GM23338 (cell line): ENCODE results near the gene EFCC1. TPM values are rescaled to one million over a fixed set of nuclear protein-coding genes. Genes with fewer than 3 reads are reported as not detected.

Experiments used
- ATAC-seq: fragments of 200-7000 bp; cut with Tn5 transposase; 3 replicates; pipeline ENCODE4 v1.9.1; 2020
- DNase-seq: peaks from one replicate; pipeline ENCODE4 v3.0.0-alpha.2; 2015; ENCODE audit warnings: low spot score
- H2AFZ ChIP-seq: fragments of 200-600 bp; sonication (generic); 2 replicates; pipeline ENCODE4 v1.8.0; 2016; ENCODE audit warnings: antibody characterized with exemption, mild to moderate bottlenecking, moderate library complexity
- H3F3A ChIP-seq: fragments of 200-600 bp; sonication (generic); replicated peaks from 2 replicates; pipeline ENCODE4 v1.8.0; 2017; ENCODE audit warnings: antibody characterized with exemption, mixed run types, low read depth
- H3K27ac ChIP-seq: fragments of 200-600 bp; sonication (generic); 2 replicates; pipeline ENCODE4 v1.6.1; 2016; ENCODE audit warnings: low read depth
- H3K27me3 ChIP-seq: fragments of 200-600 bp; sonication (generic); 2 replicates; pipeline ENCODE4 v1.8.0; 2016; ENCODE audit warnings: mild to moderate bottlenecking, mixed run types, moderate library complexity; ENCODE audit not compliant: insufficient read depth
- H3K36me3 ChIP-seq: fragments of 200-600 bp; sonication (generic); 2 replicates; pipeline ENCODE4 v1.8.0; 2016; ENCODE audit warnings: mild to moderate bottlenecking; ENCODE audit not compliant: insufficient read depth
- H3K4me1 ChIP-seq: fragments of 200-600 bp; sonication (generic); 2 replicates; pipeline ENCODE4 v1.8.0; 2016; ENCODE audit warnings: mild to moderate bottlenecking, moderate library complexity; ENCODE audit not compliant: insufficient read depth
- H3K4me2 ChIP-seq: fragments of 200-600 bp; sonication (generic); 2 replicates; pipeline ENCODE4 v1.7.1; 2017; ENCODE audit warnings: mixed run types
- H3K4me3 ChIP-seq: fragments of 200-600 bp; sonication (generic); 2 replicates; pipeline ENCODE4 v1.6.1; 2016; ENCODE audit warnings: mixed run types
- H3K79me2 ChIP-seq: fragments of 200-600 bp; sonication (generic); replicated peaks from 2 replicates; pipeline ENCODE4 v1.8.0; 2017; ENCODE audit warnings: mild to moderate bottlenecking; ENCODE audit not compliant: insufficient read depth
- H3K9me2 ChIP-seq: fragments of 200-600 bp; sonication (generic); 2 replicates; pipeline ENCODE4 v1.8.0; 2017; ENCODE audit not compliant: insufficient read depth
- H4K20me1 ChIP-seq: fragments of 200-600 bp; sonication (generic); replicated peaks from 2 replicates; pipeline ENCODE4 v1.8.0; 2017; ENCODE audit warnings: mild to moderate bottlenecking; ENCODE audit not compliant: insufficient read depth
- H3K27ac Mint-ChIP-seq: 2 replicates; pipeline ENCODE4 v1.8.0; 2020; ENCODE audit warnings: inconsistent platforms, mild to moderate bottlenecking, moderate library complexity, mixed read lengths
- H3K27me3 Mint-ChIP-seq: 3 replicates; pipeline ENCODE4 v1.8.0; 2022; ENCODE audit warnings: low read depth, mild to moderate bottlenecking, moderate library complexity, mixed read lengths, inconsistent platforms; ENCODE audit not compliant: insufficient read depth, poor library complexity
- H3K36me3 Mint-ChIP-seq: 3 replicates; pipeline ENCODE4 v1.8.0; 2021; ENCODE audit warnings: low read depth, mild to moderate bottlenecking, inconsistent platforms, moderate library complexity, mixed read lengths
- H3K4me1 Mint-ChIP-seq: 3 replicates; pipeline ENCODE4 v1.8.0; 2020; ENCODE audit warnings: mild to moderate bottlenecking, inconsistent platforms, mixed read lengths
- H3K4me3 Mint-ChIP-seq: 3 replicates; pipeline ENCODE4 v1.8.0; 2021; ENCODE audit warnings: moderate library complexity, mild to moderate bottlenecking, inconsistent platforms, mixed read lengths
- H3K9me3 Mint-ChIP-seq: 3 replicates; pipeline ENCODE4 v1.8.0; 2020; ENCODE audit warnings: moderate library complexity, mild to moderate bottlenecking, inconsistent platforms, mixed read lengths
- CREB1 ChIP-seq: fragments of 250-450 bp; sonication (Bioruptor Pico); IDR thresholded peaks from 2 replicates; pipeline ENCODE4 v1.5.0; 2020; ENCODE audit warnings: low read depth, mild to moderate bottlenecking, moderate library complexity
- CTCF ChIP-seq, 2 experiments: fragments of 200-600 bp in 1 of 2; sonication (generic) in 1 of 2; conservative IDR thresholded peaks; 2 replicates each; pipeline versions ENCODE4 v1.5.1 to v1.6.1; 2016 to 2017; ENCODE audit warnings: antibody characterized with exemption in 2 of 2, low read depth in 2 of 2, mild to moderate bottlenecking in 2 of 2, moderate library complexity in 1 of 2
- ETS1 ChIP-seq: IDR thresholded peaks from 2 replicates; pipeline ENCODE4 v1.6.1; 2016; ENCODE audit warnings: antibody characterized with exemption
- EZH2 ChIP-seq: fragments of 200-600 bp; sonication (generic); IDR thresholded peaks from one replicate; pipeline ENCODE4 v1.8.0; 2017; ENCODE audit warnings: antibody characterized with exemption, mild to moderate bottlenecking, low read depth; ENCODE audit not compliant: unreplicated experiment
- EZH2phosphoT487 ChIP-seq: fragments of 200-600 bp; sonication (generic); IDR thresholded peaks from one replicate; pipeline ENCODE4 v1.8.1; 2018; ENCODE audit warnings: antibody characterized with exemption; ENCODE audit not compliant: unreplicated experiment
- NANOG ChIP-seq: IDR thresholded peaks from 2 replicates; pipeline ENCODE4 v1.6.1; 2016; ENCODE audit warnings: antibody characterized with exemption, borderline replicate concordance
- REST ChIP-seq: IDR thresholded peaks from one replicate; pipeline ENCODE4 v1.6.1; 2018; ENCODE audit warnings: antibody characterized with exemption; ENCODE audit not compliant: unreplicated experiment
- ZNF114 ChIP-seq: fragments of 250-450 bp; sonication (Bioruptor Pico); IDR thresholded peaks from 2 replicates; pipeline ENCODE4 v1.5.0; 2020; ENCODE audit warnings: mild to moderate bottlenecking, moderate library complexity
- ZNF331 ChIP-seq: fragments of 250-450 bp; sonication (Bioruptor Pico); IDR thresholded peaks from 2 replicates; pipeline ENCODE4 v1.5.0; 2020; ENCODE audit warnings: low read depth, mild to moderate bottlenecking, moderate library complexity
- polyA plus RNA-seq: library from polyadenylated mRNA; unstranded; fragments of >200 nt; fragmentation: Nextera tagmentation; extraction: Ambion mirVana; gene quantifications from 2 replicates; pipeline ENCODE4 v1.2.1, GENCODE V29; 2016
- total RNA-seq: library from RNA; depleted of rRNA; stranded (reverse); fragments of >200 nt; shearing (Covaris generic); gene quantifications from 2 replicates; pipeline ENCODE4 v1.2.3, GENCODE V29; 2014

The EFCC1 gene
- total and polyA plus RNA-seq, 2 experiments from 2014 or later, result not detected

GRCh38 chr3:129014148-129014547, 13.0 kb downstream of the EFCC1 start (continued):
- TF ChIP-seq CTCF (conservative IDR thresholded peaks at IDR 0.05; ENCODE audit: low read depth in 2 of 2) (no peak), EZH2 (no peak)

GRCh38 chr3:129014793-129015345, 13.8 kb downstream of the EFCC1 start:
- Histone ChIP-seq H4K20me1 (no peaks in the 10 kb centered on the region), H3K27me3 (no peaks in the 10 kb centered on the region), H3K79me2 (no peaks in the 10 kb centered on the region), H3K4me3 (no peak overlapping the region), H3K4me2 (no peak overlapping the region), H3K9me2 (no peaks in the 10 kb centered on the region), H3K36me3 (no peaks in the 10 kb centered on the region), H3F3A (no peaks in the 10 kb centered on the region), H3K27ac (no peak overlapping the region), H2AFZ (no peak overlapping the region), H3K4me1 (no peaks in the 10 kb centered on the region; the same call in 1 of the 2 replicates)
- Mint-ChIP-seq H3K27me3 (peaks cover 6% of the 10 kb centered on the region), H3K4me3 (no peak overlapping the region), H3K4me1 (peaks cover 9% of the 10 kb centered on the region; the same call in 2 of the 3 replicates), H3K9me3 (no peaks in the 10 kb centered on the region), H3K27ac (no peak overlapping the region), H3K36me3 (no peaks in the 10 kb centered on the region; the same call in 2 of the 3 replicates)
- no peak for TF ChIP-seq CREB1
- TF ChIP-seq REST, result no peak
- TF ChIP-seq NANOG, result no peak
- no peak for TF ChIP-seq ZNF114 (CRISPR knock-in tag)
- no peak for TF ChIP-seq ZNF331
- TF ChIP-seq CTCF (conservative IDR thresholded peaks at IDR 0.05; ENCODE audit: low read depth in 2 of 2), result no peak
- TF ChIP-seq ETS1, result no peak
- no peak for TF ChIP-seq EZH2phosphoT487
- ATAC-seq, result no peak
- no peak for DNase-seq
